Tibial nerve (tissue), 4 donors: ENCODE data around the gene MATN1. TPM values are rescaled to one million over a fixed set of nuclear protein-coding genes. Genes with fewer than 3 reads are reported as not detected.
"Not testable (repeated sequence)": the region's sequence is repeated elsewhere in the genome, so short reads cannot be mapped to it uniquely, and the experiment has no call there.

Experiments
- DNase-seq, 2 donors: peaks; one replicate each; pipeline ENCODE4 v3.0.0-alpha.2; 2019; ENCODE audit warnings: low spot score in 2 of 2
- H3K27ac ChIP-seq, 4 donors: fragments of 200-600 bp; sonication (generic) in 3 of 4; one replicate each; pipeline ENCODE4 v1.5.1; 2017 to 2019; ENCODE audit warnings: mild to moderate bottlenecking in 1 of 4
- H3K27me3 ChIP-seq, 2 donors: fragments of 200-600 bp; sonication (generic) in 1 of 2; one replicate each; pipeline versions ENCODE4 v1.5.1 to v1.6.0; 2017 to 2019
- H3K36me3 ChIP-seq, 3 donors: fragments of 200-600 bp; sonication (generic); one replicate each; pipeline ENCODE4 v1.5.1; 2018 to 2019
- H3K4me1 ChIP-seq, 4 donors: fragments of 200-600 bp; sonication (generic) in 3 of 4; one replicate each; pipeline ENCODE4 v1.5.1; 2017 to 2019
- H3K4me3 ChIP-seq, 4 donors: fragments of 200-600 bp; sonication (generic) in 3 of 4; one replicate each; pipeline ENCODE4 v1.5.1; 2017 to 2019; ENCODE audit warnings: mild to moderate bottlenecking in 1 of 4, moderate library complexity in 1 of 4
- H3K9me3 ChIP-seq, 4 donors: fragments of 200-600 bp; sonication (generic) in 3 of 4; one replicate each; pipeline ENCODE4 v1.5.1; 2017 to 2019
- CTCF ChIP-seq, 5 experiments: fragments of 200-600 bp in 3 of 5; fragments of 450-650 bp in 2 of 5; sonication (generic) in 3 of 5; IDR thresholded peaks; one replicate each; pipeline ENCODE4 v1.5.1; 2016 to 2019; ENCODE audit warnings: antibody characterized with exemption in 5 of 5, mild to moderate bottlenecking in 3 of 5, moderate library complexity in 2 of 5
- EP300 ChIP-seq, 2 donors: sonication (generic); formaldehyde crosslinking; IDR thresholded peaks; one replicate each; pipeline ENCODE4 v1.6.1; 2017; ENCODE audit warnings: antibody characterized with exemption in 2 of 2, mild to moderate bottlenecking in 1 of 2
- POLR2A ChIP-seq, 2 donors: fragments of 450-650 bp; IDR thresholded peaks; one replicate each; pipeline ENCODE4 v1.6.1; 2017; ENCODE audit warnings: antibody characterized with exemption in 2 of 2, mild to moderate bottlenecking in 2 of 2, moderate library complexity in 2 of 2
- WGBS, 2 donors: methylation state at CpG; one replicate each; pipeline ENCODE4 v1.1.5; 2018; 5-methylcytosine and 5-hydroxymethylcytosine counted together
- total RNA-seq, 4 donors: library from RNA; depleted of rRNA; stranded (reverse); fragments of >200 nt; gene quantifications; one replicate each; pipeline ENCODE4 v1.1.0, GENCODE V29; 2016

MATN1 gene
- total RNA-seq: not detected

GRCh38 chr1:30723331-30723755, at the start of gene MATN1:
TSS of gene MATN1 (minus strand) at chr1:30723585. CDS start at chr1:30723551, 34 bp downstream.
- H3K27me3 ChIP-seq: no peaks in the 10 kb centered on the region
- peaks cover 0 to 10% (median 2%) of the 10 kb centered on the region in 4 donors for H3K4me1 ChIP-seq
- no peaks in the 10 kb centered on the region for H3K9me3 ChIP-seq
- peaks cover 0 to 36% (median 0%) of the 10 kb centered on the region in 3 donors for H3K36me3 ChIP-seq
- H3K4me3 ChIP-seq: no peak within 1 kb of the TSS
- no peak for DNase-seq
- 82 to 92% methylated on average over 6 to 14 of the region's 14 CpGs for WGBS, 2 donors
- no peak within 1 kb of the TSS for H3K27ac ChIP-seq
- TF ChIP-seq EP300 (IDR thresholded peaks at IDR 0.05) (no peak), POLR2A (IDR thresholded peaks at IDR 0.05) (no peak), CTCF (IDR thresholded peaks at IDR 0.05) (no peak)

GRCh38 chr1:30771005-30771404, 47.6 kb upstream of the MATN1 start:
- no peak for DNase-seq
- Histone ChIP-seq H3K9me3 (no peaks in the 10 kb centered on the region), H3K4me1 (peaks cover 0 to 8% (median 0%) of the 10 kb centered on the region in 4 donors), H3K27me3 (no peaks in the 10 kb centered on the region), H3K4me3 (no peak overlapping the region), H3K36me3 (no peaks in the 10 kb centered on the region), H3K27ac (no peak overlapping the region)
- TF ChIP-seq EP300 (IDR thresholded peaks at IDR 0.05) (no peak), CTCF (IDR thresholded peaks at IDR 0.05) (no peak), POLR2A (IDR thresholded peaks at IDR 0.05) (no peak)
- WGBS, 2 donors: 72 to 83% methylated on average over 6 of the region's 6 CpGs

- Histone ChIP-seq H3K27me3 (no peaks in the 10 kb centered on the region), H3K36me3 (no peaks in the 10 kb centered on the region), H3K4me3 (no peak overlapping the region), H3K4me1 (peaks cover 0 to 7% (median 0%) of the 10 kb centered on the region in 4 donors), H3K9me3 (no peaks in the 10 kb centered on the region), H3K27ac (no peak overlapping the region)
- no peak for TF ChIP-seq EP300 (IDR thresholded peaks at IDR 0.05)
- TF ChIP-seq POLR2A (IDR thresholded peaks at IDR 0.05): no peak
- TF ChIP-seq CTCF (IDR thresholded peaks at IDR 0.05): no peak
- DNase-seq: no peak
- 50 to 51% methylated on average over 10 of the region's 10 CpGs for WGBS, 2 donors
Observed at GRCh38 chr1:30770150-30770549, 46.8 kb upstream of the MATN1 start.

- 75 to 83% methylated on average over 20 of the region's 20 CpGs for WGBS, 2 donors
- Histone ChIP-seq H3K4me1 (peaks cover 0 to 4% (median 0%) of the 10 kb centered on the region in 4 donors), H3K9me3 (no peaks in the 10 kb centered on the region), H3K4me3 (no peak overlapping the region), H3K27me3 (no peaks in the 10 kb centered on the region), H3K36me3 (no peaks in the 10 kb centered on the region), H3K27ac (no peak overlapping the region)
- TF ChIP-seq EP300 (IDR thresholded peaks at IDR 0.05): no peak
- TF ChIP-seq POLR2A (IDR thresholded peaks at IDR 0.05): no peak
- no peak for TF ChIP-seq CTCF (IDR thresholded peaks at IDR 0.05)
- no peak for DNase-seq
Observed at GRCh38 chr1:30768830-30769718, 45.7 kb upstream of the MATN1 start.

GRCh38 chr1:30768159-30768829, 44.9 kb upstream of the MATN1 start:
- WGBS, 2 donors: 85 to 89% methylated on average over 9 of the region's 9 CpGs

GRCh38 chr1:30766948-30767347, 43.6 kb upstream of the MATN1 start:
- not testable (repeated sequence) for H3K9me3 ChIP-seq, H3K4me3 ChIP-seq, DNase-seq, H3K27ac ChIP-seq, H3K27me3 ChIP-seq, H3K36me3 ChIP-seq
- peaks cover 0 to 25% (median 5%) of the 10 kb centered on the region in 4 donors for H3K4me1 ChIP-seq
- WGBS, 2 donors: 89 to 96% methylated on average over 8 of the region's 8 CpGs

More at GRCh38 chr1:30768159-30768829, 44.9 kb upstream of the MATN1 start:
- no peak overlapping the region for H3K27ac ChIP-seq
- peaks cover 0 to 11% (median 0%) of the 10 kb centered on the region in 4 donors for H3K4me1 ChIP-seq
- TF ChIP-seq EP300 (IDR thresholded peaks at IDR 0.05) (no peak), CTCF (IDR thresholded peaks at IDR 0.05) (no peak), POLR2A (IDR thresholded peaks at IDR 0.05) (no peak)
- no peak for DNase-seq
- no peaks in the 10 kb centered on the region for H3K9me3 ChIP-seq
- no peaks in the 10 kb centered on the region for H3K36me3 ChIP-seq
- no peak overlapping the region for H3K4me3 ChIP-seq
- no peaks in the 10 kb centered on the region for H3K27me3 ChIP-seq
